SIG-M5 treated with dmso at 0.1 percent for 504 hours (cell line): Measurements from ENCODE around the gene TPCN2.

Experiments used
- DNase-seq: peaks from one replicate; lab custom pipeline; 2025; ENCODE audit not compliant: unreplicated experiment; lab: John Stamatoyannopoulos, UW

Gene TPCN2

GRCh38 chr11:69037074-69037473 lies 11.7 kb upstream of the TPCN2 start:
- no peak for DNase-seq

GRCh38 chr11:69037544-69037943 lies 11.2 kb upstream of the TPCN2 start:
- DNase-seq: no peak

- DNase-seq: no peak
Observed at GRCh38 chr11:69039501-69039900, 9.2 kb upstream of the TPCN2 start.

GRCh38 chr11:69040051-69040450 lies 8.7 kb upstream of the TPCN2 start:
- no peak for DNase-seq

- peak; percentile 7 for DNase-seq
Observed at GRCh38 chr11:69040581-69041260, 8.0 kb upstream of the TPCN2 start.

GRCh38 chr11:69041516-69041915 lies 7.2 kb upstream of the TPCN2 start:
- DNase-seq: no peak

GRCh38 chr11:69044111-69045013 lies 4.4 kb upstream of the TPCN2 start:
- DNase-seq: peak; percentile 64

- no peak for DNase-seq
Observed at GRCh38 chr11:69048031-69048693, 570 bp upstream of the TPCN2 start.

GRCh38 chr11:69049490-69049867 lies 747 bp downstream of the TPCN2 start:
- peak; percentile 39 for DNase-seq

GRCh38 chr11:69050592-69051380 lies 2.1 kb downstream of the TPCN2 start:
- no peak for DNase-seq

- DNase-seq: no peak
Observed at GRCh38 chr11:69051381-69052342, 2.9 kb downstream of the TPCN2 start.

- DNase-seq: no peak
Observed at GRCh38 chr11:69052343-69053168, 3.8 kb downstream of the TPCN2 start.

- DNase-seq: no peak
Observed at GRCh38 chr11:69053169-69053477, 4.4 kb downstream of the TPCN2 start.

GRCh38 chr11:69053546-69054396 lies 5.0 kb downstream of the TPCN2 start:
- no peak for DNase-seq

GRCh38 chr11:69054397-69055211 lies 5.9 kb downstream of the TPCN2 start:
- no peak for DNase-seq

- no peak for DNase-seq
Observed at GRCh38 chr11:69055212-69055586, 6.5 kb downstream of the TPCN2 start.
